Uterus (tissue), 4 donors: Measurements from ENCODE around the gene SEPTIN1. TPM values are rescaled to one million over a fixed set of nuclear protein-coding genes. Genes with fewer than 3 reads are reported as not detected.

Experiments used
- DNase-seq, 2 donors: peaks; one replicate each; pipeline ENCODE4 v3.0.0-alpha.2; 2019 to 2020
- H3K27ac ChIP-seq, 2 donors: fragments of 200-600 bp; sonication (generic); 1 replicate in 1 of 2; 2 replicates in 1 of 2; pipeline ENCODE4 v1.5.1; 2016 to 2018
- H3K27me3 ChIP-seq, 2 donors: fragments of 200-600 bp; sonication (generic); one replicate each; pipeline ENCODE4 v1.5.1; 2018 to 2019; ENCODE audit warnings: control low read depth in 1 of 2
- H3K36me3 ChIP-seq, 2 donors: fragments of 200-600 bp; sonication (generic); one replicate each; pipeline ENCODE4 v1.5.1; 2019; ENCODE audit warnings: control low read depth in 1 of 2
- H3K4me1 ChIP-seq, 2 donors: fragments of 200-600 bp; sonication (generic); one replicate each; pipeline ENCODE4 v1.5.1; 2018 to 2019; ENCODE audit warnings: control low read depth in 1 of 2
- H3K4me3 ChIP-seq, 2 donors: fragments of 200-600 bp; sonication (generic); 1 replicate in 1 of 2; 2 replicates in 1 of 2; pipeline ENCODE4 v1.5.1; 2018 to 2019; ENCODE audit warnings: mild to moderate bottlenecking in 1 of 2
- H3K9me3 ChIP-seq, 2 donors: fragments of 200-600 bp; sonication (generic); one replicate each; pipeline ENCODE4 v1.5.1; 2019; ENCODE audit warnings: control low read depth in 1 of 2
- CTCF ChIP-seq, 4 experiments: fragments of 200-600 bp in 2 of 4; fragments of 450-650 bp in 2 of 4; sonication (generic) in 2 of 4; IDR thresholded peaks; one replicate each; pipeline ENCODE4 v1.5.1; 2016 to 2019; ENCODE audit warnings: antibody characterized with exemption in 4 of 4, mild to moderate bottlenecking in 2 of 4, moderate library complexity in 1 of 4
- POLR2A ChIP-seq, 2 donors: fragments of 450-650 bp; IDR thresholded peaks; one replicate each; pipeline ENCODE4 v1.6.1; 2016; ENCODE audit warnings: antibody characterized with exemption in 2 of 2, mild to moderate bottlenecking in 1 of 2, moderate library complexity in 1 of 2
- intact Hi-C: fragments of 100-400 bp; cut with DNase I; formaldehyde crosslinking; loops from one replicate; pipeline ENCODE4 v1.15.1; 2023; ENCODE audit warnings: low total_unique reads
- total RNA-seq, 4 donors: library from RNA; depleted of rRNA in 3 of 4; stranded (reverse); fragments of >200 nt in 3 of 4; gene quantifications; one replicate each; pipeline versions ENCODE4 v1.1.0 to v1.2.4, GENCODE V29; 2014 to 2023
- donor health status: DM: yes; HTN: yes; CAD: no.

SEPTIN1 gene
- total RNA-seq, 4 donors from 2014 or later, result 1.0 to 5.3 TPM; not detected in 2

- TF ChIP-seq CTCF (IDR thresholded peaks at IDR 0.05) (no peak), POLR2A (IDR thresholded peaks at IDR 0.05) (no peak)
- intact Hi-C loops, result no loop called here
- Histone ChIP-seq H3K4me1 (peaks cover 0 to 9% of the 10 kb centered on the region in 2 donors), H3K36me3 (no peaks in the 10 kb centered on the region), H3K27ac (peak overlapping the region in 1 of 2 donors; percentile 91), H3K9me3 (no peaks in the 10 kb centered on the region), H3K27me3 (no peaks in the 10 kb centered on the region), H3K4me3 (no peak overlapping the region)
- no peak for DNase-seq
These were observed 19.5 kb upstream of the SEPTIN1 start for GRCh38 chr16:30401768-30402425.

- Histone ChIP-seq H3K4me3 (peak overlapping the region; percentile 49 to 53), H3K36me3 (no peaks in the 10 kb centered on the region), H3K27ac (peak overlapping the region; percentile 91), H3K9me3 (no peaks in the 10 kb centered on the region), H3K4me1 (peaks cover 0 to 9% of the 10 kb centered on the region in 2 donors), H3K27me3 (no peaks in the 10 kb centered on the region)
- TF ChIP-seq POLR2A (IDR thresholded peaks at IDR 0.05) (no peak), CTCF (IDR thresholded peaks at IDR 0.05) (no peak)
- intact Hi-C loops, result no loop called here
- no peak for DNase-seq
These were observed 17.2 kb upstream of the SEPTIN1 start for GRCh38 chr16:30399435-30400186.

- Histone ChIP-seq H3K9me3 (no peaks in the 10 kb centered on the region), H3K36me3 (no peaks in the 10 kb centered on the region), H3K4me1 (peaks cover 0 to 9% of the 10 kb centered on the region in 2 donors), H3K4me3 (no peak overlapping the region), H3K27ac (peak overlapping the region; percentile 91), H3K27me3 (no peaks in the 10 kb centered on the region)
- TF ChIP-seq POLR2A (IDR thresholded peaks at IDR 0.05) (no peak), CTCF (IDR thresholded peaks at IDR 0.05) (no peak)
- intact Hi-C loops, result no loop called here
- peak in 1 of 2 donors; percentile 22 for DNase-seq
These were observed 16.5 kb upstream of the SEPTIN1 start for GRCh38 chr16:30398661-30399434.

GRCh38 chr16:30397776-30398660 lies 15.7 kb upstream of the SEPTIN1 start:
- intact Hi-C loops, result no loop called here
- Histone ChIP-seq H3K9me3 (no peaks in the 10 kb centered on the region), H3K27me3 (no peaks in the 10 kb centered on the region), H3K4me1 (peaks cover 0 to 9% of the 10 kb centered on the region in 2 donors), H3K4me3 (no peak overlapping the region), H3K36me3 (no peaks in the 10 kb centered on the region), H3K27ac (peak overlapping the region in 1 of 2 donors; percentile 91)
- peak in 1 of 2 donors; percentile 25 for DNase-seq
- TF ChIP-seq POLR2A (IDR thresholded peaks at IDR 0.05), result no peak
- TF ChIP-seq CTCF (IDR thresholded peaks at IDR 0.05), result no peak
